Neural cell (in vitro differentiated cells): ENCODE measurements around the gene HOXC13. TPM values are rescaled to one million over a fixed set of nuclear protein-coding genes. Genes with fewer than 3 reads are reported as not detected.

Source experiments
- H2AFZ ChIP-seq: fragments of 200-600, 300-800 bp; sonication (generic), shearing (Covaris generic); 2 replicates; pipeline ENCODE4 v1.6.0; 2014; ENCODE audit warnings: low read depth, mild to moderate bottlenecking, antibody characterized with exemption, low read length, moderate library complexity
- H3F3A ChIP-seq: fragments of 200-600 bp; shearing (Covaris generic); 2 replicates; pipeline ENCODE4 v1.6.1; 2016; ENCODE audit warnings: mild to moderate bottlenecking, moderate library complexity, mixed read lengths, antibody characterized with exemption, low read length; ENCODE audit not compliant: insufficient read depth, poor library complexity, severe bottlenecking
- H3K27ac ChIP-seq: fragments of 200-600, 300-800 bp; sonication (generic), shearing (Covaris generic); 2 replicates; pipeline ENCODE4 v1.5.1; 2014; ENCODE audit warnings: mild to moderate bottlenecking, low read length, moderate library complexity
- H3K27me3 ChIP-seq: fragments of 300-800, 200-600 bp; sonication (generic), shearing (Covaris generic); 2 replicates; pipeline ENCODE4 v1.6.0; 2014; ENCODE audit warnings: mild to moderate bottlenecking, low read depth, low read length, moderate library complexity; ENCODE audit not compliant: insufficient read depth
- H3K36me3 ChIP-seq: fragments of 300-800, 200-600 bp; sonication (generic), shearing (Covaris generic); 2 replicates; pipeline ENCODE4 v1.5.1; 2014; ENCODE audit warnings: mild to moderate bottlenecking, antibody characterized with exemption, low read length, moderate library complexity; ENCODE audit not compliant: insufficient read depth
- H3K4me2 ChIP-seq: fragments of 300-800, 200-600 bp; sonication (generic), shearing (Covaris generic); 2 replicates; pipeline ENCODE4 v1.6.0; 2014; ENCODE audit warnings: mild to moderate bottlenecking, low read length
- H3K4me3 ChIP-seq: fragments of 300-800, 200-600 bp; sonication (generic), shearing (Covaris generic); 2 replicates; pipeline ENCODE4 v1.5.1; 2014; ENCODE audit warnings: mild to moderate bottlenecking, low read length, moderate library complexity
- H3K79me2 ChIP-seq: fragments of 200-600 bp; shearing (Covaris generic); replicated peaks from 2 replicates; pipeline ENCODE4 v1.6.0; 2014; ENCODE audit warnings: mild to moderate bottlenecking, low read length, moderate library complexity; ENCODE audit not compliant: insufficient read depth
- H3K9ac ChIP-seq: fragments of 300-800, 200-600 bp; sonication (generic), shearing (Covaris generic); 2 replicates; pipeline ENCODE4 v1.6.1; 2016; ENCODE audit warnings: mild to moderate bottlenecking, low read length, mixed read lengths
- H3K9me2 ChIP-seq: fragments of 200-600 bp; shearing (Covaris generic); 2 replicates; pipeline ENCODE4 v1.6.1; 2016; ENCODE audit warnings: mild to moderate bottlenecking, low read length, mixed read lengths; ENCODE audit not compliant: insufficient read depth
- H3K9me3 ChIP-seq: fragments of 200-600, 300-800 bp; sonication (generic), shearing (Covaris generic); 2 replicates; pipeline ENCODE4 v1.6.1; 2016; ENCODE audit warnings: mild to moderate bottlenecking, mixed run types, low read length, moderate library complexity, mixed read lengths
- H4K20me1 ChIP-seq: fragments of 200-600 bp; shearing (Covaris generic); 2 replicates; pipeline ENCODE4 v1.6.1; 2016; ENCODE audit warnings: mild to moderate bottlenecking, mixed run types; ENCODE audit not compliant: insufficient read depth
- EP300 ChIP-seq: fragments of 450-650 bp; conservative IDR thresholded peaks from 2 replicates; pipeline ENCODE4 v1.6.1; 2014; ENCODE audit warnings: antibody characterized with exemption, mild to moderate bottlenecking, moderate library complexity; ENCODE audit not compliant: poor library complexity, severe bottlenecking
- EZH2 ChIP-seq: fragments of 200-600, 300-800 bp; shearing (Covaris generic), sonication (generic); IDR thresholded peaks from 2 replicates; pipeline ENCODE4 v1.6.1; 2014; ENCODE audit warnings: antibody characterized with exemption, low read length, borderline replicate concordance, mild to moderate bottlenecking; ENCODE audit not compliant: insufficient read depth, poor library complexity, severe bottlenecking
- MXI1 ChIP-seq: fragments of 450-650 bp; conservative IDR thresholded peaks from 2 replicates; pipeline ENCODE4 v1.6.1; 2014; ENCODE audit warnings: antibody characterized with exemption, mild to moderate bottlenecking; ENCODE audit not compliant: poor library complexity, severe bottlenecking
- POLR2AphosphoS5 ChIP-seq: IDR thresholded peaks from 2 replicates; pipeline ENCODE4 v1.6.1; 2012
- RAD21 ChIP-seq: fragments of 450-650 bp; conservative IDR thresholded peaks from 2 replicates; pipeline ENCODE4 v1.6.1; 2014; ENCODE audit warnings: antibody characterized with exemption, mild to moderate bottlenecking, moderate library complexity
- REST ChIP-seq: IDR thresholded peaks from 2 replicates; pipeline ENCODE4 v1.6.1; 2012; ENCODE audit warnings: borderline replicate concordance
- SMC3 ChIP-seq: fragments of 450-650 bp; conservative IDR thresholded peaks from 2 replicates; pipeline ENCODE4 v1.6.1; 2014; ENCODE audit warnings: antibody characterized with exemption, mild to moderate bottlenecking, moderate library complexity; ENCODE audit not compliant: poor library complexity
- TAF1 ChIP-seq: IDR thresholded peaks from 2 replicates; pipeline ENCODE4 v1.6.1; 2012; ENCODE audit warnings: low read depth
- polyA plus RNA-seq: library from polyadenylated mRNA; depleted of rRNA; stranded (reverse); fragments of >200 nt; gene quantifications from 2 replicates; pipeline ENCODE4 v1.2.3, GENCODE V29; 2014
- TF ChIP-seq, protein P1 (sequence below): fragments of 450-650 bp; IDR thresholded peaks from 2 replicates; pipeline ENCODE4 v1.5.1; 2014; ENCODE audit warnings: antibody characterized with exemption, mild to moderate bottlenecking, moderate library complexity; ENCODE audit not compliant: poor library complexity, severe bottlenecking

HOXC13 gene
- polyA plus RNA-seq, 1 donor from 2014 or later, result not detected

DNA sequence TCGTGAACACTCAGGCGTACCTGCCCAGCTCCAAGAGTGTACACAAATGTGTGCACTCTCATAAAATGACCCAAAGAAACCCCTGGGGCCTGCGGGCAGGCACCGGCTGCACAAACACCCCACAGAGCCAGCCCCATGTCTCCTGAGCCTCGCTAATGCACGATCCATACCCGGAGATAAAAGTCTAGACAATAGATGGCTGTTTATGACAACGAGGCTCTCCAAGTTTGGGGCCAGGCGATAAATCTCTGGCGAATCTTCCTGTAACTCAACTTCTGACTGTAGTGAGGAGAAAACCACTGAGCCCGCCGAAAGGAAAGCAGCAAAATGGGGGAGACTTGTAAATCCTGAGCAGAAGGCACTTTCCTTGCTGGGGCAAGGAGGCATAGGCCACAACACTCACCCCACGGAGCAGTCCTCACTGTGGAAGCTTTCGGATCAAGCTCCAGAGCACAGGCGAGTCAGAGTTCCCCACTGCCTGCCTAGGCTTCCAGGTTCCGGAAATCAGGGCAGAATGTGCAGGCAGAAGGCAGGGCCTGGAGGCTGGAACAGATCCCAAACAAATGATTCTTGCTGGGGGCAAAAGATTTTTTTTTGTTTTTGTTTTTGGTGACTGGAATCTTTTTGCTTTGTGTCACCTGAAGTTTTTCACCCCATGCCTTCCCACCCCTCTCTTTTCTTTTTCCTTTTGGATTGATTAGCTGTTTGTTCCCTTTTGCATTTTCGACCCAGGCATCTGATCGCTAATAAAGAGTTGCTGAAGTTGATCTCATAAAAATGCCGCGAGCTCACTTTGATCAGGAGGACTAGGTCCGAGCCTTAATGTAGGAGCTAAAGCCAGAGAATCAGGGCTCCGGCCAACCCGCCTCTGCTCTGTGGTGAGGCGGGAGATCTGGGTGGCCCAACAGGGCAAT, 29.8 kb downstream of the HOXC13 start:
- H3K27me3 ChIP-seq, result peaks cover 100% of the 10 kb centered on the region
- no peaks in the 10 kb centered on the region for H3K36me3 ChIP-seq
- H2AFZ ChIP-seq, result no peak overlapping the region
- H3K9ac ChIP-seq, result no peak overlapping the region
- H4K20me1 ChIP-seq, result no peaks in the 10 kb centered on the region
- no peaks in the 10 kb centered on the region for H3K79me2 ChIP-seq
- H3K9me3 ChIP-seq, result no peaks in the 10 kb centered on the region
- TF ChIP-seq POLR2AphosphoS5 (no peak), SMC3 (no peak), TAF1 (no peak), EP300 (no peak), EZH2 (no peak), REST (no peak), RAD21 (no peak), MXI1 (no peak)
- TF ChIP-seq, protein P1, sequence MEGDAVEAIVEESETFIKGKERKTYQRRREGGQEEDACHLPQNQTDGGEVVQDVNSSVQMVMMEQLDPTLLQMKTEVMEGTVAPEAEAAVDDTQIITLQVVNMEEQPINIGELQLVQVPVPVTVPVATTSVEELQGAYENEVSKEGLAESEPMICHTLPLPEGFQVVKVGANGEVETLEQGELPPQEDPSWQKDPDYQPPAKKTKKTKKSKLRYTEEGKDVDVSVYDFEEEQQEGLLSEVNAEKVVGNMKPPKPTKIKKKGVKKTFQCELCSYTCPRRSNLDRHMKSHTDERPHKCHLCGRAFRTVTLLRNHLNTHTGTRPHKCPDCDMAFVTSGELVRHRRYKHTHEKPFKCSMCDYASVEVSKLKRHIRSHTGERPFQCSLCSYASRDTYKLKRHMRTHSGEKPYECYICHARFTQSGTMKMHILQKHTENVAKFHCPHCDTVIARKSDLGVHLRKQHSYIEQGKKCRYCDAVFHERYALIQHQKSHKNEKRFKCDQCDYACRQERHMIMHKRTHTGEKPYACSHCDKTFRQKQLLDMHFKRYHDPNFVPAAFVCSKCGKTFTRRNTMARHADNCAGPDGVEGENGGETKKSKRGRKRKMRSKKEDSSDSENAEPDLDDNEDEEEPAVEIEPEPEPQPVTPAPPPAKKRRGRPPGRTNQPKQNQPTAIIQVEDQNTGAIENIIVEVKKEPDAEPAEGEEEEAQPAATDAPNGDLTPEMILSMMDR, result no peak
- H3K4me2 ChIP-seq, result no peak overlapping the region
- H3K27ac ChIP-seq, result no peak overlapping the region
- H3K9me2 ChIP-seq, result no peaks in the 10 kb centered on the region
- no peaks in the 10 kb centered on the region for H3F3A ChIP-seq
- no peak overlapping the region for H3K4me3 ChIP-seq

- no peaks in the 10 kb centered on the region for H3K9me3 ChIP-seq
- no peak overlapping the region for H3K27ac ChIP-seq
- no peak overlapping the region for H3K4me3 ChIP-seq
- H3K4me2 ChIP-seq, result no peak overlapping the region
- no peak overlapping the region for H2AFZ ChIP-seq
- no peaks in the 10 kb centered on the region for H3F3A ChIP-seq
- H4K20me1 ChIP-seq, result no peaks in the 10 kb centered on the region
- H3K9me2 ChIP-seq, result no peaks in the 10 kb centered on the region
- no peaks in the 10 kb centered on the region for H3K79me2 ChIP-seq
- H3K27me3 ChIP-seq, result peaks cover 100% of the 10 kb centered on the region
- H3K36me3 ChIP-seq, result no peaks in the 10 kb centered on the region
- TF ChIP-seq EZH2 (no peak), SMC3 (no peak), EP300 (no peak), POLR2AphosphoS5 (no peak), REST (no peak), MXI1 (no peak), RAD21 (no peak), TAF1 (no peak)
- TF ChIP-seq, protein P1, result no peak
- no peak overlapping the region for H3K9ac ChIP-seq
Observed at GRCh38 chr12:53969588-53970259, 31.1 kb downstream of the HOXC13 start.
